ENCODE results near the gene SNX11.

Gene SNX11

DNA sequence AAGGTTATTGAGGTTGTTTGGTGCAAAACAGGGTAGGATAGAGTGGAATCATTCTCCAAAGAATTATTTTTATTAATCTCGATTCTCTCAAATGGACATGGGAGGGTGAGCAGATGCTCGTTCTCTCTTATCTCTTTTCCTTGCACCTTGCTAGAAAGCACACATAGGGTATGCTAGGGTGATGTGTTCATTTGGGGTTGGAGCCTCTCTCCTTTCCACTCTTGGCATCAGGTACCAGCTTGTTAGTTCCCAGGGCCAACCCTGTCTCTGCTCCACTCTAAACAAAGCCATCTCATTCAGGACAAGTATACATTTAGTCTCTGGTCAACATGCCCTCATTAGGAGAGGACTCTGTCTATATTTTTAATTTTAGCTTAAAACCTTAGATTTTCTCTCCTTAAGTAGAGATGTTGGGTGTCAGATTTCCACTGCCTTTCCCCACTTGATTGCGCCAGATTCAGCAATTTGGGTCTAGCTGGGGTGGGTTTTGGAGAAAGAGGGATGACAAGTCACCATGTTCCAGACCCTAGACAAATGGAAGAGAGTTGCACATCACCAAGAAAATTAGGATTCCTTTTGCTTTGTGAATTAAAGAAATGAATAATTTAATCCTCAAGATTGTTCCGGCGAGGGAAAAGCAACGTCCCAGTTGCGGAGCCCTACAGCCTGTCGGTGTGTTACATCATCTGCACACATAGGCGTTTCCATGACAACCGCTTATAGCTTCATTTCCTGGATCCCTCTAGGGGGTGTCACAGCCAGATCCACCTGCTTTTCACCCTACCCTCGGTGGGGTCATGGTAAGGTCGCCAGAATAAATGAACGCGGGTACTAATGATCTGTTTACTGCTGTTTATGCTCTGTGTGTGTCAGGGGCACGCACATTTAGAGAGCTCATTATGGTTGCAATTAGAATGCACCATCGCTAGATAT lies 41.6 kb downstream of the SNX11 start:
- H3K27ac ChIP-seq, result no peak overlapping the region
- no peak for TF ChIP-seq ZFX (IDR thresholded peaks at IDR 0.05)
- TF ChIP-seq, protein P1, sequence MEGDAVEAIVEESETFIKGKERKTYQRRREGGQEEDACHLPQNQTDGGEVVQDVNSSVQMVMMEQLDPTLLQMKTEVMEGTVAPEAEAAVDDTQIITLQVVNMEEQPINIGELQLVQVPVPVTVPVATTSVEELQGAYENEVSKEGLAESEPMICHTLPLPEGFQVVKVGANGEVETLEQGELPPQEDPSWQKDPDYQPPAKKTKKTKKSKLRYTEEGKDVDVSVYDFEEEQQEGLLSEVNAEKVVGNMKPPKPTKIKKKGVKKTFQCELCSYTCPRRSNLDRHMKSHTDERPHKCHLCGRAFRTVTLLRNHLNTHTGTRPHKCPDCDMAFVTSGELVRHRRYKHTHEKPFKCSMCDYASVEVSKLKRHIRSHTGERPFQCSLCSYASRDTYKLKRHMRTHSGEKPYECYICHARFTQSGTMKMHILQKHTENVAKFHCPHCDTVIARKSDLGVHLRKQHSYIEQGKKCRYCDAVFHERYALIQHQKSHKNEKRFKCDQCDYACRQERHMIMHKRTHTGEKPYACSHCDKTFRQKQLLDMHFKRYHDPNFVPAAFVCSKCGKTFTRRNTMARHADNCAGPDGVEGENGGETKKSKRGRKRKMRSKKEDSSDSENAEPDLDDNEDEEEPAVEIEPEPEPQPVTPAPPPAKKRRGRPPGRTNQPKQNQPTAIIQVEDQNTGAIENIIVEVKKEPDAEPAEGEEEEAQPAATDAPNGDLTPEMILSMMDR (conservative IDR thresholded peaks at IDR 0.05), result no peak

DNA sequence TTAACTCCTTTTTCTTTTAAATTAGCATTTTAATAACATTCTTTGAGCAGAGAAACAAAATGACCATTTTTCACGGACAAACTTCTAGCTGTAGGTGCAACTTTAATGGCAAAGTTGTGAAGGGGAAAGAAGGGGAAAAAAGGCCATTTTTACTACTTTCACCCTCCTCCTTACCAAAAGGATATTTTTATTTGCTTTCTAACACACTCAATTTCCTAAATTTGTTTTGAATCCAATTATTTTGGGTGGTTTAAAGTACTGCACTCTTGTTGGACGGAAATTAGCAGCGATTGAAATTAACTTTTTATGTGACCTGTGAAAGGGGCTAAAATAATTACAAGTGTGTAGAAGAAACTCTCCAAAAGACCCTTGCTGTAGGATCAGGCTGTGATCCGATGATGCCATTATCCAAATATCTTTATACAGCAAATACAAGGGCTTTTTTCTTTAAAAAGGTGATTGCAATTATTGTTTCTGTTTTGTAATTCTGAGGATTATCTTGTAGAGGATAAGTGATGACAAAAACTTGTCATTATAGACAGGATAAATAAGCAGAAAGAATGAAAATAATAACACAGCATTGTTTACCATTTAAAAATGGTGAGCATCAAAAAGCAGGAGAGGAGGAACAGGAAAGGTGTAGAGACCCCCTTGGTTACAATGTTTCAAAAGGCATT lies 42.4 kb downstream of the SNX11 start:
- no peak for TF ChIP-seq ZFX (IDR thresholded peaks at IDR 0.05)
- no peak overlapping the region for H3K27ac ChIP-seq

DNA sequence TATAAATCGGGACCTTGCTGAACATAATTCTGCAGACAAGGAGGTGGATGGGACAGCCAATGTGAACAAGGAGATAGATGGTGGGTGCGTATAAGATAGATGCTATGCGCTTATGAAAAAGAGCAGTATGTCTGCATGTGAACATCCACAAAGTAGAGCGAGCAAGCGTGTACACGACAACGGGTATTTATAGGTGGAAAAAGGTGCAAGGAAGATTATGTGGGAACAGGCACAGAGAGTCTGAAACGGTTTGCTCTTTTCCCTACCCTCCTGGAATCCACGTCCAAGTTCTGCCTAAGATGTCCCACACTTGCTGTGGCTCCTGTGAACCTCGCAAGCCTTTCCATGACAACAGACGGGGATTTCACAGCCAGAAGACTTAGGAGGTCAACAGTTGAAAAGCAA lies 43.0 kb downstream of the SNX11 start:
- H3K27ac ChIP-seq, result no peak overlapping the region
- TF ChIP-seq ZFX (IDR thresholded peaks at IDR 0.05), result no peak
- TF ChIP-seq, protein P1 (conservative IDR thresholded peaks at IDR 0.05), result no peak

DNA sequence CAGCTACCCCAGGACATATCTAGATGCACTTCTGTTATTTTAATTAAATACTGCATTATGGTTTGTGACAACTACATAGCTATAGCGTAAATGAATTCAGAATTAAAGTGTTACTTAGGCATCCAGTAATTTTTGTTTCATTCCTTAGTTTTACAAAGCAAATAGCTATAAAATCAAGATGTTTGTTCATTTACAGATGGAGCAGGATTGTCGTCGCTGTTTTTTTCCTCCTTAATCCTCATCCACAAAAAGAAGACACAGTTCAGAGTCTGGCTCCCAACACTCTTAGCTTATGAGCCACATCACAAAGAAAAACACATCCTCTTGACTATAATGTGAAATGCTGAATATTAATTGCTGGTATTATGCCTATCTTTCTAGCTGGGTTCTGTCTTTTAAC lies 43.7 kb downstream of the SNX11 start:
- TF ChIP-seq ZFX (IDR thresholded peaks at IDR 0.05), result no peak
- TF ChIP-seq, protein P1 (conservative IDR thresholded peaks at IDR 0.05), result no peak
- no peak overlapping the region for H3K27ac ChIP-seq

DNA sequence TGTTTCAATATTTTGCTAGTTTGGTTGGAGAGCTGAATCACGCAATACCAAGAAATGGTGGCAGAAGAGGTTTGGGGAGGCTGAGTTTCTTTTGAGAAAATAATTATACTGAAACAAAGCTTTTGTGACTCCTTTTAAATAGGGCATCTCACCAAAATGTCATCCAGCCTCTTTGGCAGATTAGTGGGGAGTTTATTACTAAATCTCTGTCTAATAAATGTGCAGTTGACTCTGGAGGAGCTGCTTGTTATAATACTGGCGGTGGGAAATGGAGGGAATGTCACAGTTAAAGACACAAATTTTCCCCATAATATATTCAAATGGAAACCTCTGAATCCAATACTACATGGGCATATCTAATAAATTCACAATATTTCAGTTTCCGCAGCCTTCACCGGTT lies 44.7 kb downstream of the SNX11 start:
- TF ChIP-seq, protein P1 (conservative IDR thresholded peaks at IDR 0.05), result no peak
- no peak for TF ChIP-seq ZFX (IDR thresholded peaks at IDR 0.05)
- no peak overlapping the region for H3K27ac ChIP-seq

DNA sequence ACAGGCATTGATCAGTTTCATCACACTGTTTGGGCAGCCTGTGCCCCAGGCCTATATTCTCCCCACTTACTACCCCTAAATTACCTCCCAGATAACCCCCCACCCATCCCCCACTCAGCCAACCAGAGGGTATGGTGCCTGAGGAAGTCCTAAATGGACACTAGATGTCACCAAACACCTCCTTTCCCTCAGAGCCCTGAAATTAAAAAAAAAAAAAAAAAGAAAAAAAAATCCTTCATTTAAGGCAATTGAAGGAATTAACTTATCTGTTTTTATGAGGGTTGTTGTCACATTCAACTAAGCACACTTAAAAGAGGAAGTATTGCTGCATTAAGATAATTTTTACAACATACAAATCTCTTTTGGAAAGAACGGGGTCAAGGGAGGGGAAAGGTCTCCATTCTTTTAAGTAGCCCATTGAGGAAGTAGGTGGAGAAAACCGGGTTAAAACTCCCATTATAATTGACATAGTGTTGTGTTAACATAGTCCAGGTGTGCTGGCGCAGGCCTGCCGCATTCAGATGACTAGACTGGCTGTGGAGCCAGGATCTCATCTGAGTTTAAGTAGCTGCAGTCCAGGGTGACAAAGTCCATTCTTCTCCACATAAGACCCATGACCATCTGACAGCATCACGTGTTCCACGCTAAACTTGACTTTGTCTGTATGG lies 46.3 kb downstream of the SNX11 start:
- no peak overlapping the region for H3K27ac ChIP-seq
- TF ChIP-seq ZFX (IDR thresholded peaks at IDR 0.05), result no peak
- TF ChIP-seq, protein P1 (conservative IDR thresholded peaks at IDR 0.05), result peak; percentile 85

DNA sequence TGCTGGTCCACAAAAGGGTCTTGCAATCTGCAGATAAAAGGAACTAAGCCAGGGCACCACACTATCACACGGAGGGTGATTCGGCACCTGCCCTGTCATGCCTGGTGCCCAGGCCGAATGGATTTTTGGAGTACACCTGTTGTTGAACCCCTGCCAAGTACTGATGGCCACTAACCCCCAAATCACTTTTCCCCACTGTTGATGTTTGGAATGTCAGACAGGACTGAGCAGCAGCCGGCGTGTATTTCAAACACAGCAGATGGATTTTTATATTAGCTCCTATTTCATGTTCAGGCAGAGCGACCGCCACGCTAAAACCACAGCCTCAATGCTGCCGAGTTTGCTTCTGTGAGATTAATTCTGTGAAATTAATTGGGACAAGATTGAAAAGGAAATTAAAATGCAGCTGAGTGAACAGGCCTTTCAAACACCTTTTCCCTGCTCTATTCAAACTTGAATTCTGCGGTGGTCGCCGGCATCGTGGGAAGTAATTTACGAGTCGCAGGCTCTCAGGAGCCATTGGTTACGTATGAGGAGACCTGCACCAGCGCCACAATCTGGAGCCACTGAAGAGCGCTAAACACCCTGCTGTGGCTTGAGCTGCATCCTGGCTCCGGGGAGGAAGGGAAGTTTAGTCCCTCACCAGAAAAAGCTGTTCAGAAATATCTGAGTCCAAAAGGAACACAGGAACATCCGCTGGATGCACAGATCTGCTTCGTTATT lies 48.5 kb downstream of the SNX11 start:
- no peak overlapping the region for H3K27ac ChIP-seq
- TF ChIP-seq, protein P1 (conservative IDR thresholded peaks at IDR 0.05), result no peak
- TF ChIP-seq ZFX (IDR thresholded peaks at IDR 0.05), result no peak

Data from C4-2B (cell line).